WTC11 (cell line): ENCODE data around the gene METTL25B. TPM values are rescaled to one million over a fixed set of nuclear protein-coding genes. Genes with fewer than 3 reads are reported as not detected.
A peak's percentile ranks its signal among the peaks of the same experiment; 100 is the strongest.

ENCODE experiments used
- CREM ChIP-seq: sonication (generic); formaldehyde crosslinking; IDR thresholded peaks from 2 replicates; pipeline ENCODE4 v1.8.1; 2022; ENCODE audit warnings: mild to moderate bottlenecking, missing genetic modification reagents, moderate library complexity
- ELF4 ChIP-seq: sonication (generic); formaldehyde crosslinking; IDR thresholded peaks from 2 replicates; pipeline ENCODE4 v1.8.1; 2022; ENCODE audit warnings: low read depth, mild to moderate bottlenecking, moderate library complexity, missing genetic modification reagents
- EMX1 ChIP-seq: fragments of 250-450 bp; sonication (Bioruptor Pico); IDR thresholded peaks from 2 replicates; pipeline ENCODE4 v1.8.0; 2021; ENCODE audit warnings: mild to moderate bottlenecking
- GRHL2 ChIP-seq: fragments of 250-450 bp; sonication (Bioruptor Pico); IDR thresholded peaks from 2 replicates; pipeline ENCODE4 v1.8.0; 2022; ENCODE audit warnings: mild to moderate bottlenecking, moderate library complexity; ENCODE audit not compliant: insufficient replicate concordance, severe bottlenecking
- GTF2I ChIP-seq: fragments of 250-450 bp; sonication (Bioruptor Pico); conservative IDR thresholded peaks from 2 replicates; pipeline ENCODE4 v1.4.0; 2021; ENCODE audit warnings: mild to moderate bottlenecking
- JAZF1 ChIP-seq: fragments of 250-450 bp; sonication (Bioruptor Pico); IDR thresholded peaks from 2 replicates; pipeline ENCODE4 v1.9.0; 2021; ENCODE audit warnings: moderate library complexity, mild to moderate bottlenecking, inconsistent platforms
- MYBL2 ChIP-seq: sonication (generic); formaldehyde crosslinking; IDR thresholded peaks from 2 replicates; pipeline ENCODE4 v1.8.1; 2023; ENCODE audit warnings: mild to moderate bottlenecking, moderate library complexity, missing genetic modification reagents
- SP1 ChIP-seq: sonication (generic); formaldehyde crosslinking; conservative IDR thresholded peaks from 2 replicates; pipeline ENCODE4 v1.8.1; 2022; ENCODE audit warnings: missing genetic modification reagents
- TEAD1 ChIP-seq: sonication (generic); formaldehyde crosslinking; IDR thresholded peaks from 2 replicates; pipeline ENCODE4 v1.8.0; 2022; ENCODE audit warnings: mild to moderate bottlenecking, missing genetic modification reagents
- ZNF121 ChIP-seq: sonication (generic); formaldehyde crosslinking; IDR thresholded peaks from 2 replicates; pipeline ENCODE4 v1.8.0; 2023; ENCODE audit warnings: missing genetic modification reagents
- ZNF396 ChIP-seq: fragments of 250-450 bp; sonication (Bioruptor Pico); IDR thresholded peaks from 2 replicates; pipeline ENCODE4 v1.8.0; 2021; ENCODE audit warnings: mild to moderate bottlenecking, moderate library complexity, borderline replicate concordance
- ZNF423 ChIP-seq: fragments of 250-450 bp; sonication (Bioruptor Pico); IDR thresholded peaks from 2 replicates; pipeline ENCODE4 v2.1.2; 2022; ENCODE audit warnings: mild to moderate bottlenecking, moderate library complexity
- total RNA-seq: library from RNA; stranded (reverse); gene quantifications from 3 replicates; pipeline ENCODE4 v1.2.3, GENCODE V29; 2021
- TF ChIP-seq, protein P1 (sequence below): fragments of 250-450 bp; sonication (Bioruptor Pico); IDR thresholded peaks from 2 replicates; pipeline ENCODE4 v1.9.0; 2021; ENCODE audit warnings: moderate library complexity, mild to moderate bottlenecking, inconsistent platforms, borderline replicate concordance
- TF ChIP-seq, protein P2 (sequence below): sonication (generic); formaldehyde crosslinking; conservative IDR thresholded peaks from 2 replicates; pipeline ENCODE4 v1.8.1; 2022; ENCODE audit warnings: mild to moderate bottlenecking, missing genetic modification reagents
- TF ChIP-seq, protein P3 (sequence below): sonication (generic); formaldehyde crosslinking; IDR thresholded peaks from 2 replicates; pipeline ENCODE4 v1.8.1; 2023; ENCODE audit warnings: mild to moderate bottlenecking, missing genetic modification reagents, moderate library complexity
- TF ChIP-seq, protein P4 (sequence below): fragments of 250-450 bp; sonication (Bioruptor Pico); IDR thresholded peaks from 2 replicates; pipeline ENCODE4 v1.9.0; 2021; ENCODE audit warnings: mild to moderate bottlenecking, borderline replicate concordance
- TF ChIP-seq, protein P5 (sequence below): fragments of 250-450 bp; sonication (Bioruptor Pico); IDR thresholded peaks from 2 replicates; pipeline ENCODE4 v2.1.2; 2022; ENCODE audit warnings: mild to moderate bottlenecking, moderate library complexity
- TF ChIP-seq, protein P6 (sequence below): sonication (generic); formaldehyde crosslinking; IDR thresholded peaks from 2 replicates; pipeline ENCODE4 v1.8.0; 2023; ENCODE audit warnings: mild to moderate bottlenecking, missing genetic modification reagents
- TF ChIP-seq, protein P7 (sequence below): sonication (generic); formaldehyde crosslinking; IDR thresholded peaks from 2 replicates; pipeline ENCODE4 v1.8.1; 2022; ENCODE audit warnings: missing genetic modification reagents, borderline replicate concordance
- TF ChIP-seq, protein P8 (sequence below): fragments of 250-450 bp; sonication (Bioruptor Pico); IDR thresholded peaks from 2 replicates; pipeline ENCODE4 v1.8.0; 2021; ENCODE audit warnings: mild to moderate bottlenecking
- TF ChIP-seq, protein P9 (sequence below): sonication (generic); formaldehyde crosslinking; IDR thresholded peaks from 2 replicates; pipeline ENCODE4 v1.8.1; 2023; ENCODE audit warnings: mild to moderate bottlenecking, missing genetic modification reagents

Gene METTL25B
- total RNA-seq, 1 experiment from 2014 or later = 32.0 TPM

DNA sequence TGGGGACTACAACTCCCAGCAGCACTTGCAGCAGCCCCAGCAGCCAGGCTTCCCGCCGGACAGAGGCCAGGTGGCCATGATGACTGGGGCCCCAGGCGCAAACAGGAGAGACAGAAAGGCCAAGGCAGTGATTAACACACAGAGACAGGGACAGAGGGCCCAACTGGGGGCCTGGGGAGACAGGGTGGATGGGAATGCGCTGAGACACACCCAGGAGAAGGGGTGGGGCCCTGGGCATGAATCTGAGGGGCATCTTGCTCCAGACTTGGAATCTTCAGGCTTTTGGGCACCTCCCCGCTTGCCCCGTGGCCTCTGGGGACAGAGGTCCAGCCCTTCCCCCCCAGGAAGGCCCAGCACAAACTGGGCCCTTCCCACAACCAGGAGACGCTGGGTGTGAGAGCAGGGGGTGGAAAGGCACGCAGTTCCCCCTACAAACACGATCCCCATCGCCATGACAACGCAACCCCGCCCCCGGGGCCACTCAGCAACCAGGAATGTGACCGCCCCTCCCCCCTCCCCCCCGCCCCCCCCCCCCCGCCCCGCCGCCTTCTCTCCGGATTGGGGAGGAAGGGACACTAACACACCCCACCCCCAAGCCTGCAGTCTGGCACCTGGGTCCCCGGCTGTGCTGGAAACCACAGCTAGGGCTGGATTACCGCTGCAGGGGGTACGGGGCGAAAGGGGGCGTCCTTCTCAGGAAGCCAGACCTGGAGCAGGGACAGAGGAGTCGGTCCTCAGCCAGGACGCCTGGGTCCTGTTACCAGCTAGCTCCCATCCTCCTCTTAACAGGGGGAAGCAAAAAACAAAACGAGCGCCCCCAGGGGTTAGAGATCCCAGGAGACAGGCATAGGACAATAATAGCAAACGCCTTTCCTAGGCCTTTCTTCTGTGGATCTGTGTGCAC is 18.7 kb downstream of the METTL25B start (continued):
- TF ChIP-seq, protein P1, sequence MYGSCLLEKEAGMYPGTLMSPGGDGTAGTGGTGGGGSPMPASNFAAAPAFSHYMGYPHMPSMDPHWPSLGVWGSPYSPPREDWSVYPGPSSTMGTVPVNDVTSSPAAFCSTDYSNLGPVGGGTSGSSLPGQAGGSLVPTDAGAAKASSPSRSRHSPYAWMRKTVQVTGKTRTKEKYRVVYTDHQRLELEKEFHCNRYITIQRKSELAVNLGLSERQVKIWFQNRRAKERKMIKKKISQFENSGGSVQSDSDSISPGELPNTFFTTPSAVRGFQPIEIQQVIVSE (CRISPR knock-in tag) = no peak
- TF ChIP-seq, protein P2, sequence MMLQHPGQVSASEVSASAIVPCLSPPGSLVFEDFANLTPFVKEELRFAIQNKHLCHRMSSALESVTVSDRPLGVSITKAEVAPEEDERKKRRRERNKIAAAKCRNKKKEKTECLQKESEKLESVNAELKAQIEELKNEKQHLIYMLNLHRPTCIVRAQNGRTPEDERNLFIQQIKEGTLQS (CRISPR knock-in tag) = no peak
- no peak for TF ChIP-seq MYBL2
- TF ChIP-seq, protein P3, sequence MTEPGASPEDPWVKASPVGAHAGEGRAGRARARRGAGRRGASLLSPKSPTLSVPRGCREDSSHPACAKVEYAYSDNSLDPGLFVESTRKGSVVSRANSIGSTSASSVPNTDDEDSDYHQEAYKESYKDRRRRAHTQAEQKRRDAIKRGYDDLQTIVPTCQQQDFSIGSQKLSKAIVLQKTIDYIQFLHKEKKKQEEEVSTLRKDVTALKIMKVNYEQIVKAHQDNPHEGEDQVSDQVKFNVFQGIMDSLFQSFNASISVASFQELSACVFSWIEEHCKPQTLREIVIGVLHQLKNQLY (CRISPR knock-in tag) = no peak
- TF ChIP-seq, protein P4, sequence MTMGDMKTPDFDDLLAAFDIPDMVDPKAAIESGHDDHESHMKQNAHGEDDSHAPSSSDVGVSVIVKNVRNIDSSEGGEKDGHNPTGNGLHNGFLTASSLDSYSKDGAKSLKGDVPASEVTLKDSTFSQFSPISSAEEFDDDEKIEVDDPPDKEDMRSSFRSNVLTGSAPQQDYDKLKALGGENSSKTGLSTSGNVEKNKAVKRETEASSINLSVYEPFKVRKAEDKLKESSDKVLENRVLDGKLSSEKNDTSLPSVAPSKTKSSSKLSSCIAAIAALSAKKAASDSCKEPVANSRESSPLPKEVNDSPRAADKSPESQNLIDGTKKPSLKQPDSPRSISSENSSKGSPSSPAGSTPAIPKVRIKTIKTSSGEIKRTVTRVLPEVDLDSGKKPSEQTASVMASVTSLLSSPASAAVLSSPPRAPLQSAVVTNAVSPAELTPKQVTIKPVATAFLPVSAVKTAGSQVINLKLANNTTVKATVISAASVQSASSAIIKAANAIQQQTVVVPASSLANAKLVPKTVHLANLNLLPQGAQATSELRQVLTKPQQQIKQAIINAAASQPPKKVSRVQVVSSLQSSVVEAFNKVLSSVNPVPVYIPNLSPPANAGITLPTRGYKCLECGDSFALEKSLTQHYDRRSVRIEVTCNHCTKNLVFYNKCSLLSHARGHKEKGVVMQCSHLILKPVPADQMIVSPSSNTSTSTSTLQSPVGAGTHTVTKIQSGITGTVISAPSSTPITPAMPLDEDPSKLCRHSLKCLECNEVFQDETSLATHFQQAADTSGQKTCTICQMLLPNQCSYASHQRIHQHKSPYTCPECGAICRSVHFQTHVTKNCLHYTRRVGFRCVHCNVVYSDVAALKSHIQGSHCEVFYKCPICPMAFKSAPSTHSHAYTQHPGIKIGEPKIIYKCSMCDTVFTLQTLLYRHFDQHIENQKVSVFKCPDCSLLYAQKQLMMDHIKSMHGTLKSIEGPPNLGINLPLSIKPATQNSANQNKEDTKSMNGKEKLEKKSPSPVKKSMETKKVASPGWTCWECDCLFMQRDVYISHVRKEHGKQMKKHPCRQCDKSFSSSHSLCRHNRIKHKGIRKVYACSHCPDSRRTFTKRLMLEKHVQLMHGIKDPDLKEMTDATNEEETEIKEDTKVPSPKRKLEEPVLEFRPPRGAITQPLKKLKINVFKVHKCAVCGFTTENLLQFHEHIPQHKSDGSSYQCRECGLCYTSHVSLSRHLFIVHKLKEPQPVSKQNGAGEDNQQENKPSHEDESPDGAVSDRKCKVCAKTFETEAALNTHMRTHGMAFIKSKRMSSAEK (CRISPR knock-in tag) = no peak
- TF ChIP-seq ZNF121 = peak; percentile 88
- no peak for TF ChIP-seq ZNF396 (CRISPR knock-in tag)
- TF ChIP-seq, protein P5, sequence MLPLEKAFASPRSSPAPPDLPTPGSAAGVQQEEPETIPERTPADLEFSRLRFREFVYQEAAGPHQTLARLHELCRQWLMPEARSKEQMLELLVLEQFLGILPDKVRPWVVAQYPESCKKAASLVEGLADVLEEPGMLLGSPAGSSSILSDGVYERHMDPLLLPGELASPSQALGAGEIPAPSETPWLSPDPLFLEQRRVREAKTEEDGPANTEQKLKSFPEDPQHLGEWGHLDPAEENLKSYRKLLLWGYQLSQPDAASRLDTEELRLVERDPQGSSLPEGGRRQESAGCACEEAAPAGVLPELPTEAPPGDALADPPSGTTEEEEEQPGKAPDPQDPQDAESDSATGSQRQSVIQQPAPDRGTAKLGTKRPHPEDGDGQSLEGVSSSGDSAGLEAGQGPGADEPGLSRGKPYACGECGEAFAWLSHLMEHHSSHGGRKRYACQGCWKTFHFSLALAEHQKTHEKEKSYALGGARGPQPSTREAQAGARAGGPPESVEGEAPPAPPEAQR (CRISPR knock-in tag) = no peak
- TF ChIP-seq GRHL2 (CRISPR knock-in tag) = no peak
- peak; percentile 55; the same call in 1 of the 2 replicates for TF ChIP-seq TEAD1 (CRISPR knock-in tag)
- TF ChIP-seq, protein P6, sequence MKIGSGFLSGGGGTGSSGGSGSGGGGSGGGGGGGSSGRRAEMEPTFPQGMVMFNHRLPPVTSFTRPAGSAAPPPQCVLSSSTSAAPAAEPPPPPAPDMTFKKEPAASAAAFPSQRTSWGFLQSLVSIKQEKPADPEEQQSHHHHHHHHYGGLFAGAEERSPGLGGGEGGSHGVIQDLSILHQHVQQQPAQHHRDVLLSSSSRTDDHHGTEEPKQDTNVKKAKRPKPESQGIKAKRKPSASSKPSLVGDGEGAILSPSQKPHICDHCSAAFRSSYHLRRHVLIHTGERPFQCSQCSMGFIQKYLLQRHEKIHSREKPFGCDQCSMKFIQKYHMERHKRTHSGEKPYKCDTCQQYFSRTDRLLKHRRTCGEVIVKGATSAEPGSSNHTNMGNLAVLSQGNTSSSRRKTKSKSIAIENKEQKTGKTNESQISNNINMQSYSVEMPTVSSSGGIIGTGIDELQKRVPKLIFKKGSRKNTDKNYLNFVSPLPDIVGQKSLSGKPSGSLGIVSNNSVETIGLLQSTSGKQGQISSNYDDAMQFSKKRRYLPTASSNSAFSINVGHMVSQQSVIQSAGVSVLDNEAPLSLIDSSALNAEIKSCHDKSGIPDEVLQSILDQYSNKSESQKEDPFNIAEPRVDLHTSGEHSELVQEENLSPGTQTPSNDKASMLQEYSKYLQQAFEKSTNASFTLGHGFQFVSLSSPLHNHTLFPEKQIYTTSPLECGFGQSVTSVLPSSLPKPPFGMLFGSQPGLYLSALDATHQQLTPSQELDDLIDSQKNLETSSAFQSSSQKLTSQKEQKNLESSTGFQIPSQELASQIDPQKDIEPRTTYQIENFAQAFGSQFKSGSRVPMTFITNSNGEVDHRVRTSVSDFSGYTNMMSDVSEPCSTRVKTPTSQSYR (CRISPR knock-in tag) = no peak
- no peak for TF ChIP-seq SP1 (CRISPR knock-in tag)
- TF ChIP-seq JAZF1 (CRISPR knock-in tag) = no peak
- TF ChIP-seq EMX1 (CRISPR knock-in tag) = no peak
- TF ChIP-seq, protein P7, sequence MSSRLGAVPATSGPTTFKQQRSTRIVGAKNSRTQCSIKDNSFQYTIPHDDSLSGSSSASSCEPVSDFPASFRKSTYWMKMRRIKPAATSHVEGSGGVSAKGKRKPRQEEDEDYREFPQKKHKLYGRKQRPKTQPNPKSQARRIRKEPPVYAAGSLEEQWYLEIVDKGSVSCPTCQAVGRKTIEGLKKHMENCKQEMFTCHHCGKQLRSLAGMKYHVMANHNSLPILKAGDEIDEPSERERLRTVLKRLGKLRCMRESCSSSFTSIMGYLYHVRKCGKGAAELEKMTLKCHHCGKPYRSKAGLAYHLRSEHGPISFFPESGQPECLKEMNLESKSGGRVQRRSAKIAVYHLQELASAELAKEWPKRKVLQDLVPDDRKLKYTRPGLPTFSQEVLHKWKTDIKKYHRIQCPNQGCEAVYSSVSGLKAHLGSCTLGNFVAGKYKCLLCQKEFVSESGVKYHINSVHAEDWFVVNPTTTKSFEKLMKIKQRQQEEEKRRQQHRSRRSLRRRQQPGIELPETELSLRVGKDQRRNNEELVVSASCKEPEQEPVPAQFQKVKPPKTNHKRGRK (CRISPR knock-in tag) = no peak
- TF ChIP-seq ELF4 (CRISPR knock-in tag) = no peak
- TF ChIP-seq CREM (CRISPR knock-in tag) = 0 out of 2 replicates have a peak, but pooled peaks have one; percentile 47
- TF ChIP-seq GTF2I (CRISPR knock-in tag) = no peak
- TF ChIP-seq, protein P8, sequence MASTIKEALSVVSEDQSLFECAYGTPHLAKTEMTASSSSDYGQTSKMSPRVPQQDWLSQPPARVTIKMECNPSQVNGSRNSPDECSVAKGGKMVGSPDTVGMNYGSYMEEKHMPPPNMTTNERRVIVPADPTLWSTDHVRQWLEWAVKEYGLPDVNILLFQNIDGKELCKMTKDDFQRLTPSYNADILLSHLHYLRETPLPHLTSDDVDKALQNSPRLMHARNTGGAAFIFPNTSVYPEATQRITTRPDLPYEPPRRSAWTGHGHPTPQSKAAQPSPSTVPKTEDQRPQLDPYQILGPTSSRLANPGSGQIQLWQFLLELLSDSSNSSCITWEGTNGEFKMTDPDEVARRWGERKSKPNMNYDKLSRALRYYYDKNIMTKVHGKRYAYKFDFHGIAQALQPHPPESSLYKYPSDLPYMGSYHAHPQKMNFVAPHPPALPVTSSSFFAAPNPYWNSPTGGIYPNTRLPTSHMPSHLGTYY (CRISPR knock-in tag) = no peak
- TF ChIP-seq, protein P9, sequence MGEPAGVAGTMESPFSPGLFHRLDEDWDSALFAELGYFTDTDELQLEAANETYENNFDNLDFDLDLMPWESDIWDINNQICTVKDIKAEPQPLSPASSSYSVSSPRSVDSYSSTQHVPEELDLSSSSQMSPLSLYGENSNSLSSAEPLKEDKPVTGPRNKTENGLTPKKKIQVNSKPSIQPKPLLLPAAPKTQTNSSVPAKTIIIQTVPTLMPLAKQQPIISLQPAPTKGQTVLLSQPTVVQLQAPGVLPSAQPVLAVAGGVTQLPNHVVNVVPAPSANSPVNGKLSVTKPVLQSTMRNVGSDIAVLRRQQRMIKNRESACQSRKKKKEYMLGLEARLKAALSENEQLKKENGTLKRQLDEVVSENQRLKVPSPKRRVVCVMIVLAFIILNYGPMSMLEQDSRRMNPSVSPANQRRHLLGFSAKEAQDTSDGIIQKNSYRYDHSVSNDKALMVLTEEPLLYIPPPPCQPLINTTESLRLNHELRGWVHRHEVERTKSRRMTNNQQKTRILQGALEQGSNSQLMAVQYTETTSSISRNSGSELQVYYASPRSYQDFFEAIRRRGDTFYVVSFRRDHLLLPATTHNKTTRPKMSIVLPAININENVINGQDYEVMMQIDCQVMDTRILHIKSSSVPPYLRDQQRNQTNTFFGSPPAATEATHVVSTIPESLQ (CRISPR knock-in tag) = no peak
- peak; percentile 97 for TF ChIP-seq ZNF423 (CRISPR knock-in tag)
